GM10248 (cell line): ENCODE measurements around the gene CROCC2.

ENCODE experiments used
- CTCF ChIA-PET: fragments of 300-600 bp; sonication (Branson Sonifier 250); formaldehyde crosslinking; extraction: SDS; loops from one replicate; lab custom pipeline; 2021; ENCODE audit warnings: antibody characterized with exemption; lab: Yijun Ruan, JAX
- POLR2A ChIA-PET: fragments of 350-650 bp; sonication (Branson Sonifier 250); formaldehyde crosslinking; extraction: SDS; loops from one replicate; lab custom pipeline; 2020; ENCODE audit warnings: antibody characterized with exemption; lab: Yijun Ruan, JAX
- DNase-seq: peaks from one replicate; pipeline ENCODE4 v3.0.0; 2012; ENCODE audit errors: extremely low spot score
- TF ChIP-seq, protein P1 (sequence below): IDR thresholded peaks from 2 replicates; pipeline ENCODE4 v1.5.1; 2012; ENCODE audit warnings: mild to moderate bottlenecking, low read depth; ENCODE audit errors: extremely low read depth, missing control alignments, control extremely low read depth

CROCC2 gene

DNA sequence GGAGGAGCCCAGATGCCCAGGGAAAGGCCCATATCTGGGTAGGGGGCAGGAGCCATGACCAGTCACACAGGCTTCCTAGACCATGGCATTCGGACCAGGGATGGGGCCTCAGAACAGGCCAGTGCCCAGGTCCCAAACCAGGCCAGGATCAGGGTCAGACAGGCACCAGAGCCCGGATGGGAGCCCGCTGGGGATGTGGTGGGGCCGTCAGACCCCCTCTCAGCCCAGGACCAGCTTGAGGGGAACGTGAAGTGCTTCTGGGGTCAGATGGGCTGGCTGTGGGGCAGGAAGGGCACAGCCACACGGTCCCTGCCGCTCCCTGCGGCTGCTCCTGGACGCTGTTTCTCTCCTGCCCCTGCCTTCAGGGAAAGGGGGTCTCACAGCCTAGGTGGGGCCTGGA lies 131.4 kb downstream of the CROCC2 start:
- CTCF ChIA-PET = no interaction called here
- POLR2A ChIA-PET = no interaction called here
- DNase-seq = peak; percentile 12
- TF ChIP-seq, protein P1, sequence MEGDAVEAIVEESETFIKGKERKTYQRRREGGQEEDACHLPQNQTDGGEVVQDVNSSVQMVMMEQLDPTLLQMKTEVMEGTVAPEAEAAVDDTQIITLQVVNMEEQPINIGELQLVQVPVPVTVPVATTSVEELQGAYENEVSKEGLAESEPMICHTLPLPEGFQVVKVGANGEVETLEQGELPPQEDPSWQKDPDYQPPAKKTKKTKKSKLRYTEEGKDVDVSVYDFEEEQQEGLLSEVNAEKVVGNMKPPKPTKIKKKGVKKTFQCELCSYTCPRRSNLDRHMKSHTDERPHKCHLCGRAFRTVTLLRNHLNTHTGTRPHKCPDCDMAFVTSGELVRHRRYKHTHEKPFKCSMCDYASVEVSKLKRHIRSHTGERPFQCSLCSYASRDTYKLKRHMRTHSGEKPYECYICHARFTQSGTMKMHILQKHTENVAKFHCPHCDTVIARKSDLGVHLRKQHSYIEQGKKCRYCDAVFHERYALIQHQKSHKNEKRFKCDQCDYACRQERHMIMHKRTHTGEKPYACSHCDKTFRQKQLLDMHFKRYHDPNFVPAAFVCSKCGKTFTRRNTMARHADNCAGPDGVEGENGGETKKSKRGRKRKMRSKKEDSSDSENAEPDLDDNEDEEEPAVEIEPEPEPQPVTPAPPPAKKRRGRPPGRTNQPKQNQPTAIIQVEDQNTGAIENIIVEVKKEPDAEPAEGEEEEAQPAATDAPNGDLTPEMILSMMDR = no peak

DNA sequence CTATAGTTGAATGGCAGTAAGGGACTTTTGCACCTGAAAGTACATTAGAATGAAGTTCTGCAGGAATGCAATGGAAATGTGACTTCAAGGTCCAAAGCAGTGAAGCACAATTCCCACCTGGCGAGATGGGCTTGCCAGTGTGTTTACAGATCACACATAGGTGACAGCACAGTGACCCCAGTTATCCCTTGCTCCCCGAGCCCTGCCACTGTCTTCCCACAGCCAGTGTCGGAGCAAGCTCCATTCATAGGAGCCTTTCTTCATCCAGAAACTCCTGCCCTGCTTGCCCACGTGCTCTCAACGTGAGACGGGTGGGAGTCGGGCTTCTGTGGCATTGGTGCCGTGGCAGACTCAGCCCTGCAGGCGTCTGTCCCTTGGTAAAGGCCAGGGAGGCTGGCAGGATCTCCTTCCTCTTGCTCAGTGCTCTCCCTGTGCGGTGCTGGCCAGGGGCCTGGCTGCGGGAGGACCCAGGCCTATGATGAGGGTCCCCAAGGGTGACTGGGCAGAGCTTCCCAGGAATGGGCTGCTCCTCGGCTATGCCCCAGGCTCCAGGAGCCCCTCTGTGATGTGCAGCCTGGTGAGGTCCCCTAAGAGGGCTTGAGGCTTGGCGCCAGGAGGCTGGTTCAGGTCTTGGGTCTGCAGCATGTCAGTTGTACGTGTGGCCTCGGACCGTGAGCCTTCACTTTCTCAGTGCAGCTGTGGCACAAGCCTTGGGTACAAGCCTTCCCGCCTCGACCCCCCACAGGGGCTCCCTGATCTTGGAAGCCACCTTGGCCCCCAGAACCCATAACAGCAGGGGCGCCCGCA lies 132.4 kb downstream of the CROCC2 start:
- TF ChIP-seq, protein P1 = no peak
- DNase-seq = no peak
- ChIA-PET POLR2A (no interaction called here), CTCF (no interaction called here)

DNA sequence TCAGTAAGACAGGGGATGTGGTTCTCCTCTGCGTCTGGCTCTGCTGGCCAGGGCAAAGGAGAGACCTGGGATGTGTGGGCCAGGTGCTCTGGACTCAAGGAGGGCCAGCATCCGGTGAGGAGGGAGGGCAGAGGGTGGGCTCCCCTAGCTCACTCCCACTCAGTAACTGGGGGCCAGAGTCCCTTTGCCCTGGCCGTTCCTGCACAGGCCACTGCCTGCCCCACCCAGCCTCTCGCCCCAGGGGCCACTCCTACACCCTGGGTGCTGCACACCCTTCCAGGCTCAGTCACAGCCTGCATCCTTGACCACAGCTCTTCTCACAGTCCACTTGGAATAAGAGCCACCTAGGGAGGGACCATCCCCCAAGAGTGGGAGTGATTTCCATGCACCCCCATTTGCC lies 133.3 kb downstream of the CROCC2 start:
- POLR2A ChIA-PET = no interaction called here
- TF ChIP-seq, protein P1 = no peak
- CTCF ChIA-PET = no interaction called here
- DNase-seq = peak; percentile 15

DNA sequence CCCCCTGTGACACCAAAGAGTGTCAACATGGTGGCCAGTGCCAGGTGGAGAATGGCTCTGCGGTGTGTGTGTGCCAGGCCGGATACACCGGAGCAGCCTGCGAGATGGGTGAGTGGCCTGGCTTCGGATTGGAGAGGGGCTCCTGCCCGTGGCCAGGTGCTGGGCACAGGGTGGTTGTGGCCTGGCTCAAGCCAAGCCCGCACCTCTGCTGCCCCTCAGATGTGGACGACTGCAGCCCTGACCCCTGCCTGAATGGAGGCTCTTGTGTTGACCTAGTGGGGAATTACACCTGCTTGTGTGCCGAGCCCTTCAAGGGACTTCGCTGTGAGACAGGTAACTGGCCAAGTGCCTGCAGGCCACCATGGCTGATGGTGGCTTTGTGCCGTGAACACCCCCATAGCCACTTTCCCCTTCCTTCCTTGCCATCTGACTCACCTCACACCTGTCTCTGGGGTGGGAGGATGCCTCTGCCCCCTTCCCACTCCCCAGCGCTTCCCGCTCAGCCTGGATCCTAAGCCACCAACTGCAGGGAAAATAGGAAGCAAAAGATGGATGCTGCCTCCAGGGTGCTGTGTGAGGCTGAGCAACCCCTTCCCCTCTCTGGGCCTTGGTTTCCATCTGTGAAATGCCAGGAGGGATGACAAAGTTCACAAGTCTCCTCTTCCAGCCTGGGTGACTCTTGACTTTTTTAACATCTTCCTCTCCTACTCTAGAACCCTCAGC lies 134.1 kb downstream of the CROCC2 start:
- ChIA-PET POLR2A (no interaction called here), CTCF (no interaction called here)
- TF ChIP-seq, protein P1 = no peak

DNA sequence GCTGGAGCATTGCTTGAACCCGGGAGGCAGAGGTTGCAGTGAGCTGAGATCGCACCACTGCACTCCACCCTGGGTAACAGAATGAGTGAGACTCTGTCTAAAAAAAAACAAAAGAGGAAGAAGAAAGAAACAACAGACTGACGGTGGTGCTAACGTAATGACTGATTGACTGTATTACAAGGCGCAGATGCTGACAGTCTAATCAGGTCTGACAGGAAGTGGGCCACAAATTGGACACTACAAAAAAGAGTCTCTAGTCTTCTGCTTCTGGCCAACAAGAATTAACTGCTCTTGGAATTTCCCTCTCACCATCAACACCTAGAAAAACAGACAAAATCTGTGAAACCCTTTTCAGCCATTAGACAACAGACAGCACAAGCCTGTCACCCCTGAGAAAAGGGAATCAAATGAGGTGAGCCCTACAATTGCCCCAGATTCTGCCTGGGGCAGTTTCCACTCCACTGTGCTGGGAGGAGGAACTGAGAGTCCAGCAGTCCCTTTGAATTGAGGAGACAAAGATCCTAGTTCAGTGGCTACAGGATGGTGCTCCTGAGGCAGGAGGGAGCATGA lies 135.5 kb downstream of the CROCC2 start:
- TF ChIP-seq, protein P1 = no peak
- ChIA-PET POLR2A (no interaction called here), CTCF (no interaction called here)
- peak; percentile 74 for DNase-seq

More for the DNA sequence above, 134.1 kb downstream of the CROCC2 start:
- no peak for DNase-seq
